ENCODE data around the gene ACOT8. TPM values are rescaled to one million over a fixed set of nuclear protein-coding genes. Genes with fewer than 3 reads are reported as not detected.

ACOT8 gene
- total and polyA plus RNA-seq, 9 of the 15 experiments (the other 6 are each of a cell fraction or from before 2014, with no cell fraction given), result 8.2 to 46.7 (median 20.7) TPM

GRCh38 chr20:45819466-45819865 is 37.7 kb downstream of the ACOT8 start:
- peaks cover 0 to 31% of the 10 kb centered on the region in 2 experiments; a peak in 3 of 5 replicates for H3K4me1 ChIP-seq (replicated peaks in 1 of 2; ENCODE audit: control insufficient read depth in 2 of 2, insufficient read depth in 2 of 2, low read length in 2 of 2)

GRCh38 chr20:45818239-45818638 is 39.0 kb downstream of the ACOT8 start:
- in situ Hi-C loops (cut with MboI) (no loop called here), intact Hi-C loops (cut with micrococcal nuclease) (no loop called here)
- no peaks in the 10 kb centered on the region for H3K27me3 ChIP-seq (ENCODE audit: control insufficient read depth in 2 of 2, insufficient read depth in 2 of 2, low read length in 2 of 2)
- no peak overlapping the region for H3K4me3 ChIP-seq
- no peaks in the 10 kb centered on the region for H3K79me2 ChIP-seq (ENCODE audit: control insufficient read depth, insufficient read depth, low read length)
- peaks cover 0 to 19% of the 10 kb centered on the region in 2 experiments; a peak in 2 of 5 replicates for H3K4me1 ChIP-seq (replicated peaks in 1 of 2; ENCODE audit: control insufficient read depth in 2 of 2, insufficient read depth in 2 of 2, low read length in 2 of 2)
- DNase-seq (ENCODE audit: extremely low read depth in 1 of 4, low spot score in 3 of 4), result peak in 2 of 4 experiments; percentile 40 to 48
- H4K20me1 ChIP-seq (replicated peaks; ENCODE audit: control insufficient read depth, insufficient read depth, low read length), result no peaks in the 10 kb centered on the region
- H3K9me1 ChIP-seq (ENCODE audit: control insufficient read depth, insufficient read depth, low read length), result no peaks in the 10 kb centered on the region
- no peak overlapping the region for H2AFZ ChIP-seq (ENCODE audit: low read depth, low read length)
- no peak overlapping the region for H3K27ac ChIP-seq (ENCODE audit: extremely low read depth, low read depth, low read length)
- ChIA-PET CTCF (ENCODE audit: low intra/inter-chr PET ratio) (no interaction called here), POLR2A (interaction anchor here (1.2 kb wide), 1 partner anchor 19 kb away, joined by 3 read pairs; no protein-coding TSS in a partner anchor)
- no peaks in the 10 kb centered on the region for H3K9me3 ChIP-seq (replicated peaks; ENCODE audit: control insufficient read depth, insufficient read depth, low read depth, low read length)
- 4% methylated on average over 3 of the region's 3 CpGs for WGBS (ENCODE audit: insufficient coverage, low coverage, missing lambda C conversion rate)
- ATAC-seq, result peak; percentile 21; the same call in 1 of the 3 replicates
- no peak for FAIRE-seq
- no peak overlapping the region for H3K4me2 ChIP-seq (ENCODE audit: insufficient read depth, low read length)
- no peaks in the 10 kb centered on the region for H3K36me3 ChIP-seq (ENCODE audit: control insufficient read depth, insufficient read depth, low read length)
- H3K9ac ChIP-seq (ENCODE audit: insufficient read depth in 1 of 2, low read depth in 2 of 2, low read length in 2 of 2), result no peak overlapping the region
- BruUV-seq (replicated peaks), result no TSS peak
- TF ChIP-seq TAL1 (IDR thresholded peaks at IDR 0.05) (peak; percentile 42; the same call in 1 of the 2 replicates), MAX (CRISPR knock-in tag; IDR thresholded peaks at IDR 0.05) (peak; percentile 44; the same call in 1 of the 2 replicates), MNT (conservative IDR thresholded peaks at IDR 0.05) (peak in 1 of 2 experiments; percentile 60; a peak in 3 of 4 replicates), TCF3 (CRISPR knock-in tag; IDR thresholded peaks at IDR 0.05) (0 out of 2 replicates have a peak, but pooled peaks have one; percentile 26)

More at GRCh38 chr20:45819466-45819865, 37.7 kb downstream of the ACOT8 start:
- Histone ChIP-seq H3K79me2 (ENCODE audit: control insufficient read depth, insufficient read depth, low read length) (no peaks in the 10 kb centered on the region), H3K4me3 (no peak overlapping the region), H3K27me3 (ENCODE audit: control insufficient read depth in 2 of 2, insufficient read depth in 2 of 2, low read length in 2 of 2) (peaks cover 0 to 4% of the 10 kb centered on the region in 2 experiments; a peak in 1 of 5 replicates), H3K4me2 (ENCODE audit: insufficient read depth, low read length) (no peak overlapping the region), H4K20me1 (replicated peaks; ENCODE audit: control insufficient read depth, insufficient read depth, low read length) (no peaks in the 10 kb centered on the region), H3K9ac (ENCODE audit: insufficient read depth in 1 of 2, low read depth in 2 of 2, low read length in 2 of 2) (no peak overlapping the region), H3K36me3 (ENCODE audit: control insufficient read depth, insufficient read depth, low read length) (no peaks in the 10 kb centered on the region), H2AFZ (ENCODE audit: low read depth, low read length) (no peak overlapping the region), H3K27ac (ENCODE audit: extremely low read depth, low read depth, low read length) (no peak overlapping the region), H3K9me3 (replicated peaks; ENCODE audit: control insufficient read depth, insufficient read depth, low read depth, low read length) (no peaks in the 10 kb centered on the region), H3K9me1 (ENCODE audit: control insufficient read depth, insufficient read depth, low read length) (no peaks in the 10 kb centered on the region)
- intact Hi-C loops (cut with micrococcal nuclease), result no loop called here
- 65% methylated on average over 4 of the region's 4 CpGs for WGBS (ENCODE audit: insufficient coverage, low coverage, missing lambda C conversion rate)
- in situ Hi-C loops (cut with MboI), result no loop called here
- DNase-seq (ENCODE audit: extremely low read depth in 1 of 4, low spot score in 3 of 4) (no peak), FAIRE-seq (no peak), ATAC-seq (no peak)
- CTCF ChIA-PET (ENCODE audit: low intra/inter-chr PET ratio), result no interaction called here
- BruUV-seq (replicated peaks), result no TSS peak
- TF ChIP-seq ID3 (CRISPR knock-in tag; IDR thresholded peaks at IDR 0.05) (no peak), ID3 (tag; IDR thresholded peaks at IDR 0.05) (no peak)
- POLR2A ChIA-PET, result interaction anchor here (0.8 kb wide), 1 partner anchor 19 kb away, joined by 3 read pairs; no protein-coding TSS in a partner anchor

All from K562 (cell line).